RWPE2 (cell line): ENCODE measurements around the gene SMYD1.

Experiments used
- ATAC-seq: fragments of 200-7000 bp; cut with Tn5 transposase; 3 replicates; pipeline ENCODE4 v1.9.1; 2021; ENCODE audit warnings: low read depth
- DNase-seq: peaks from one replicate; pipeline ENCODE4 v3.0.0-alpha.2; 2020; ENCODE audit warnings: low spot score
- H3K27ac ChIP-seq: fragments of 450-650 bp; 2 replicates; pipeline ENCODE4 v1.5.1; 2017; ENCODE audit warnings: mild to moderate bottlenecking; ENCODE audit not compliant: poor library complexity, severe bottlenecking
- H3K27me3 ChIP-seq: fragments of 250-450 bp; sonication (Bioruptor Pico); 2 replicates; pipeline ENCODE4 v1.5.1; 2021; ENCODE audit warnings: mild to moderate bottlenecking, moderate library complexity; ENCODE audit not compliant: insufficient read depth, poor library complexity, severe bottlenecking
- H3K36me3 ChIP-seq: fragments of 250-450 bp; sonication (Bioruptor Pico); 2 replicates; pipeline ENCODE4 v1.5.1; 2020; ENCODE audit warnings: low read depth, mild to moderate bottlenecking, moderate library complexity
- H3K4me1 ChIP-seq: fragments of 250-450 bp; sonication (Bioruptor Pico); 2 replicates; pipeline ENCODE4 v1.5.1; 2021; ENCODE audit warnings: mild to moderate bottlenecking, moderate library complexity; ENCODE audit not compliant: insufficient read depth, poor library complexity, severe bottlenecking
- H3K4me3 ChIP-seq: fragments of 250-450 bp; sonication (Bioruptor Pico); 2 replicates; pipeline ENCODE4 v1.5.1; 2021; ENCODE audit warnings: mild to moderate bottlenecking, moderate library complexity; ENCODE audit not compliant: severe bottlenecking
- H3K9me3 ChIP-seq: fragments of 250-450 bp; sonication (Bioruptor Pico); 2 replicates; pipeline ENCODE4 v1.5.1; 2021; ENCODE audit warnings: mild to moderate bottlenecking, moderate library complexity; ENCODE audit not compliant: severe bottlenecking
- CTCF ChIP-seq: fragments of 450-650 bp; IDR thresholded peaks from one replicate; pipeline ENCODE4 v1.5.1; 2017; ENCODE audit warnings: mild to moderate bottlenecking, moderate library complexity; ENCODE audit not compliant: poor library complexity, severe bottlenecking

Gene SMYD1

GRCh38 chr2:88122141-88122884 is 54.7 kb downstream of the SMYD1 start:
- Histone ChIP-seq H3K27me3 (peaks cover 7% of the 10 kb centered on the region), H3K4me3 (no peak overlapping the region), H3K27ac (no peak overlapping the region), H3K36me3 (no peaks in the 10 kb centered on the region), H3K4me1 (no peaks in the 10 kb centered on the region), H3K9me3 (no peaks in the 10 kb centered on the region)
- ATAC-seq (no peak), DNase-seq (no peak)
- no peak for TF ChIP-seq CTCF

GRCh38 chr2:88123164-88123974 is 55.7 kb downstream of the SMYD1 start:
- H3K9me3 ChIP-seq, result no peaks in the 10 kb centered on the region
- DNase-seq (no peak), ATAC-seq (no peak)
- H3K27me3 ChIP-seq, result peaks cover 7% of the 10 kb centered on the region
- no peaks in the 10 kb centered on the region for H3K36me3 ChIP-seq
- H3K27ac ChIP-seq, result no peak overlapping the region
- no peak for TF ChIP-seq CTCF
- no peaks in the 10 kb centered on the region for H3K4me1 ChIP-seq
- H3K4me3 ChIP-seq, result no peak overlapping the region

- TF ChIP-seq CTCF, result no peak
- Histone ChIP-seq H3K4me3 (no peak overlapping the region), H3K36me3 (no peaks in the 10 kb centered on the region), H3K27me3 (peaks cover 2% of the 10 kb centered on the region), H3K4me1 (no peaks in the 10 kb centered on the region), H3K27ac (no peak overlapping the region), H3K9me3 (no peaks in the 10 kb centered on the region)
- DNase-seq, result no peak
- no peak for ATAC-seq
These were observed 56.6 kb downstream of the SMYD1 start for GRCh38 chr2:88123975-88124917.

- Histone ChIP-seq H3K36me3 (no peaks in the 10 kb centered on the region), H3K9me3 (no peaks in the 10 kb centered on the region), H3K27me3 (no peaks in the 10 kb centered on the region), H3K27ac (no peak overlapping the region), H3K4me3 (no peak overlapping the region), H3K4me1 (no peaks in the 10 kb centered on the region)
- TF ChIP-seq CTCF, result no peak
- no peak for DNase-seq
- no peak for ATAC-seq
These were observed 57.8 kb downstream of the SMYD1 start for GRCh38 chr2:88125344-88125923.
